Spleen (tissue), 11 donors: Measurements from ENCODE around the gene WDR4. TPM values are rescaled to one million over a fixed set of nuclear protein-coding genes. Genes with fewer than 3 reads are reported as not detected.

Source experiments
- DNase-seq: peaks from one replicate; pipeline ENCODE4 v3.0.0-alpha.2; 2020
- H3K27ac ChIP-seq, 8 donors: fragments of 200-600 bp; sonication (generic) in 7 of 8; 1 replicate in 4 of 8; 2 replicates in 4 of 8; pipeline versions ENCODE4 v1.5.0 to v1.8.0; 2016 to 2021; ENCODE audit warnings: inconsistent platforms in 4 of 8, mild to moderate bottlenecking in 4 of 8, moderate library complexity in 1 of 8
- H3K27me3 ChIP-seq, 7 donors: fragments of 200-600 bp; sonication (generic) in 6 of 7; replicated peaks in 1 of 7; 1 replicate in 4 of 7; 2 replicates in 3 of 7; pipeline versions ENCODE4 v1.5.0 to v1.8.0; 2016 to 2021; ENCODE audit warnings: inconsistent platforms in 3 of 7, mild to moderate bottlenecking in 1 of 7
- H3K36me3 ChIP-seq, 6 donors: fragments of 200-600 bp; sonication (generic) in 5 of 6; 1 replicate in 4 of 6; 2 replicates in 2 of 6; pipeline versions ENCODE4 v1.5.0 to v1.8.0; 2016 to 2021; ENCODE audit warnings: inconsistent platforms in 2 of 6
- H3K4me1 ChIP-seq, 6 donors: fragments of 200-600 bp; sonication (generic) in 5 of 6; 1 replicate in 3 of 6; 2 replicates in 3 of 6; pipeline versions ENCODE4 v1.5.0 to v1.8.0; 2016 to 2021; ENCODE audit warnings: inconsistent platforms in 3 of 6
- H3K4me3 ChIP-seq, 8 donors: fragments of 200-600 bp; sonication (generic) in 7 of 8; 1 replicate in 4 of 8; 2 replicates in 4 of 8; pipeline versions ENCODE4 v1.5.0 to v1.8.0; 2016 to 2021; ENCODE audit warnings: inconsistent platforms in 4 of 8, mild to moderate bottlenecking in 4 of 8, moderate library complexity in 2 of 8
- H3K9me3 ChIP-seq, 8 donors: fragments of 200-600 bp; sonication (generic) in 7 of 8; 1 replicate in 4 of 8; 2 replicates in 4 of 8; pipeline versions ENCODE4 v1.5.0 to v1.8.0; 2016 to 2021; ENCODE audit warnings: inconsistent platforms in 4 of 8
- POLR2A ChIP-seq, 3 donors: fragments of 450-650 bp; IDR thresholded peaks; one replicate each; pipeline ENCODE4 v1.5.1; 2017; ENCODE audit warnings: antibody characterized with exemption in 3 of 3, mild to moderate bottlenecking in 1 of 3
- POLR2AphosphoS5 ChIP-seq, 3 donors: sonication (generic); formaldehyde crosslinking; IDR thresholded peaks; one replicate each; pipeline ENCODE4 v1.5.1; 2017; ENCODE audit warnings: antibody characterized with exemption in 3 of 3
- WGBS, 5 donors: extraction: QIAGEN DNeasy Blood & Tissue Kit in 3 of 5; methylation state at CpG; one replicate each; pipeline versions ENCODE4 v1.1.5 to v1.1.7; 2013 to 2018; 5-methylcytosine and 5-hydroxymethylcytosine counted together
- intact Hi-C: fragments of 100-400 bp; cut with DNase I; formaldehyde crosslinking; loops from one replicate; pipeline ENCODE4 v1.15.0; 2023; ENCODE audit warnings: low total_unique reads
- polyA plus RNA-seq, 3 donors: library from polyadenylated mRNA; stranded (reverse); fragments of 200-250 nt; gene quantifications; one replicate each; pipeline ENCODE4 v1.2.1, GENCODE V29; 2013
- total RNA-seq, 7 donors: library from RNA; depleted of rRNA in 3 of 7; stranded (reverse); fragments of >200 nt in 3 of 7; fragmentation: NEBNext Ultra II Directional in 4 of 7; extraction: Animal tissue kit (Norgen Biotek cat#: 25700) in 4 of 7; gene quantifications; one replicate each; pipeline versions ENCODE4 v1.1.0 to v1.2.1, GENCODE V29; 2016 to 2021
- TF ChIP-seq, protein P1 (sequence below), 11 experiments: fragments of 200-600 bp in 7 of 11; fragments of 450-650 bp in 4 of 11; sonication (generic) in 4 of 11; IDR thresholded peaks in 8 of 11; conservative IDR thresholded peaks in 3 of 11; 1 replicate in 7 of 11; 2 replicates in 4 of 11; pipeline versions ENCODE4 v1.4.0 to v1.8.0; 2016 to 2021; ENCODE audit warnings: antibody characterized with exemption in 11 of 11, inconsistent platforms in 4 of 11, mild to moderate bottlenecking in 1 of 11
- donor health status: healthy with polysubstance abuse.
- donor health status: DM: no; HTN: no; CAD: no; lungs with moderate emphysema.
- donor health status: DM: no; HTN: no; CAD: no.
- donor health status: Bipolar disorder and iron deficiency.
- donor health status: healthy.
- donor health status: DM: no; HTN: no; CAD: no.
- donor health status: DM: yes; HTN: yes; CAD: no.

WDR4 gene
- total and polyA plus RNA-seq, 10 donors = 6.1 to 31.3 (median 18.5) TPM

DNA sequence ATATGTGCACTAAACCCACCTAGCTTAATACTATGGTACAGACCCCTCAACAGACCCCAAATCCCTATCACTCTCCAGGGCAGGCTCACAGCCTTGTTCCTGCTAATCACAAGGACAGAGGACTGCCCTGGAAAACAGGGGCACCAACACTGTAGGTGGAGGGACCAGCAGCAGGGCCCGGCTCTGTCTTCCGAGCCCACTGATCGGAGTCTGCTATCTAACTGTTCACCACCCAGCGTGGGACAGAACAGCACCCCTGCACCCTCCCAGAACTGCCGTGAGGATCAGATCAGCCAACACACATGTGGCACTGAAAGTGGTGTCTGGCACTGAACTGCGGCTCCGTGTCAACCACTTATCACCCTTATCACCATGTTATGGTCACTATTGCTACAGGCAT is 6.2 kb downstream of the WDR4 start:
- intact Hi-C loops = no loop called here
- no peak for DNase-seq
- Histone ChIP-seq H3K4me3 (no peak overlapping the region), H3K9me3 (no peaks in the 10 kb centered on the region), H3K27ac (no peak overlapping the region), H3K36me3 (peaks cover 0 to 85% (median 73%) of the 10 kb centered on the region in 6 donors), H3K27me3 (no peaks in the 10 kb centered on the region), H3K4me1 (peaks cover 2 to 12% (median 10%) of the 10 kb centered on the region in 6 donors)
- TF ChIP-seq POLR2A (IDR thresholded peaks at IDR 0.05) = no peak
- TF ChIP-seq POLR2AphosphoS5 (IDR thresholded peaks at IDR 0.05) = no peak
- TF ChIP-seq, protein P1, sequence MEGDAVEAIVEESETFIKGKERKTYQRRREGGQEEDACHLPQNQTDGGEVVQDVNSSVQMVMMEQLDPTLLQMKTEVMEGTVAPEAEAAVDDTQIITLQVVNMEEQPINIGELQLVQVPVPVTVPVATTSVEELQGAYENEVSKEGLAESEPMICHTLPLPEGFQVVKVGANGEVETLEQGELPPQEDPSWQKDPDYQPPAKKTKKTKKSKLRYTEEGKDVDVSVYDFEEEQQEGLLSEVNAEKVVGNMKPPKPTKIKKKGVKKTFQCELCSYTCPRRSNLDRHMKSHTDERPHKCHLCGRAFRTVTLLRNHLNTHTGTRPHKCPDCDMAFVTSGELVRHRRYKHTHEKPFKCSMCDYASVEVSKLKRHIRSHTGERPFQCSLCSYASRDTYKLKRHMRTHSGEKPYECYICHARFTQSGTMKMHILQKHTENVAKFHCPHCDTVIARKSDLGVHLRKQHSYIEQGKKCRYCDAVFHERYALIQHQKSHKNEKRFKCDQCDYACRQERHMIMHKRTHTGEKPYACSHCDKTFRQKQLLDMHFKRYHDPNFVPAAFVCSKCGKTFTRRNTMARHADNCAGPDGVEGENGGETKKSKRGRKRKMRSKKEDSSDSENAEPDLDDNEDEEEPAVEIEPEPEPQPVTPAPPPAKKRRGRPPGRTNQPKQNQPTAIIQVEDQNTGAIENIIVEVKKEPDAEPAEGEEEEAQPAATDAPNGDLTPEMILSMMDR (IDR thresholded peaks at IDR 0.05 in 8 of 11, conservative IDR thresholded peaks at IDR 0.05 in 3 of 11) = no peak
- WGBS, 5 donors = 93 to 100% (median 98%) methylated on average over 6 to 7 of the region's 7 CpGs

- intact Hi-C loops = no loop called here
- no peaks in the 10 kb centered on the region for H3K9me3 ChIP-seq
- TF ChIP-seq POLR2A (IDR thresholded peaks at IDR 0.05) (no peak), POLR2AphosphoS5 (IDR thresholded peaks at IDR 0.05) (peak in 1 of 3 donors; percentile 19)
- TF ChIP-seq, protein P1 (IDR thresholded peaks at IDR 0.05 in 8 of 11, conservative IDR thresholded peaks at IDR 0.05 in 3 of 11) = no peak
- no peak overlapping the region for H3K4me3 ChIP-seq
- peaks cover 0 to 97% (median 62%) of the 10 kb centered on the region in 6 donors for H3K36me3 ChIP-seq
- H3K4me1 ChIP-seq = peaks cover 0 to 13% (median 0%) of the 10 kb centered on the region in 6 donors
- no peak overlapping the region for H3K27ac ChIP-seq
- 89 to 99% (median 94%) methylated on average over 9 to 10 of the region's 10 CpGs for WGBS, 5 donors
- no peaks in the 10 kb centered on the region for H3K27me3 ChIP-seq
- no peak for DNase-seq
Observed at GRCh38 chr21:42868196-42868595, 11.1 kb downstream of the WDR4 start.

DNA sequence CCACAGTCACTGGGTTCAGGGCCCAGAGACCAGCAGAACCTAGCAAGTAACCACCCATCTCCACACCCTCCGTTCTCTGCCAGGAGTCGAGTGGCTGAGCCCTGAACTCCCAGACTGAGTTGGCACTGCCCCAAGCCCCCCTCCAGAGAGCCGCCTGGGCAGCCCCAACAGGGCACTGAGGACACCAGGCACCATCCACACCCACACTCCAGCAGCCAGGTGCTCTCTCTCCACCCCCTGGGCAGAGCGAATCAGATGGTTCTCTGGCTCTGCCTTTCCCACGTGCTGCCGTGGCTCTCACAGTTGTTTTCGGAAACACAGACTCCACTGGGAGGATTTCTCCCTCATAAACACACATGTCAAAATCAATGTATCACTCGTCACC is 13.6 kb downstream of the WDR4 start:
- WGBS, 5 donors = 79 to 88% (median 83%) methylated on average over 8 of the region's 8 CpGs
- DNase-seq = no peak
- Histone ChIP-seq H3K27ac (no peak overlapping the region), H3K4me3 (no peak overlapping the region), H3K9me3 (no peaks in the 10 kb centered on the region), H3K36me3 (peaks cover 0 to 97% (median 56%) of the 10 kb centered on the region in 6 donors), H3K27me3 (no peaks in the 10 kb centered on the region), H3K4me1 (peaks cover 0 to 32% (median 11%) of the 10 kb centered on the region in 6 donors)
- TF ChIP-seq, protein P1 (IDR thresholded peaks at IDR 0.05 in 8 of 11, conservative IDR thresholded peaks at IDR 0.05 in 3 of 11) = no peak
- TF ChIP-seq POLR2A (IDR thresholded peaks at IDR 0.05) (no peak), POLR2AphosphoS5 (IDR thresholded peaks at IDR 0.05) (no peak)
- intact Hi-C loops = no loop called here

- Histone ChIP-seq H3K4me1 (peaks cover 0 to 32% (median 11%) of the 10 kb centered on the region in 6 donors), H3K27ac (no peak overlapping the region), H3K4me3 (no peak overlapping the region), H3K9me3 (no peaks in the 10 kb centered on the region), H3K36me3 (peaks cover 0 to 97% (median 57%) of the 10 kb centered on the region in 6 donors), H3K27me3 (no peaks in the 10 kb centered on the region)
- intact Hi-C loops = no loop called here
- DNase-seq = no peak
- 89 to 94% (median 91%) methylated on average over 22 to 26 of the region's 26 CpGs for WGBS, 5 donors
- TF ChIP-seq, protein P1 (IDR thresholded peaks at IDR 0.05 in 8 of 11, conservative IDR thresholded peaks at IDR 0.05 in 3 of 11) = no peak
- TF ChIP-seq POLR2AphosphoS5 (IDR thresholded peaks at IDR 0.05) (no peak), POLR2A (IDR thresholded peaks at IDR 0.05) (no peak)
Observed at GRCh38 chr21:42864815-42865775, 14.2 kb downstream of the WDR4 start.
